ENCODE data around the gene GNAL.

GRCh38 chr18:11700876-11701275 lies 11.8 kb downstream of the GNAL start:
- TF ChIP-seq EZH2 (IDR thresholded peaks at IDR 0.05) (no peak), POLR2AphosphoS5 (IDR thresholded peaks at IDR 0.05; ENCODE audit: borderline replicate concordance, low read depth, low read length) (no peak), FOXP2 (optimal IDR thresholded peaks at IDR 0.05; ENCODE audit: control extremely low read depth, extremely low read length, insufficient read depth) (no peak)
